CD14-positive monocyte (primary cell): ENCODE measurements around the gene LRP1B. TPM values are rescaled to one million over a fixed set of nuclear protein-coding genes. Genes with fewer than 3 reads are reported as not detected.

Source experiments
- DNase-seq, 3 donors: peaks; one replicate each; pipeline ENCODE4 v3.0.0-alpha.2; 2011 to 2022
- H2AFZ ChIP-seq: 2 replicates; pipeline ENCODE4 v1.6.0; 2012; ENCODE audit warnings: mild to moderate bottlenecking, low read depth, low read length, inconsistent platforms; ENCODE audit not compliant: insufficient read depth, poor library complexity, severe bottlenecking
- H3K27ac ChIP-seq, 2 donors: 1 replicate in 1 of 2; 2 replicates in 1 of 2; pipeline ENCODE4 v1.5.1; 2012 to 2013; ENCODE audit warnings: low read length in 2 of 2, control low read depth in 1 of 2, inconsistent platforms in 1 of 2, low read depth in 1 of 2, mild to moderate bottlenecking in 1 of 2
- H3K27me3 ChIP-seq, 2 donors: one replicate each; pipeline versions ENCODE4 v1.6.0 to v1.6.1; 2011 to 2013; ENCODE audit warnings: low read length in 2 of 2; ENCODE audit not compliant: control insufficient read depth in 2 of 2, insufficient read depth in 2 of 2
- H3K36me3 ChIP-seq, 2 donors: replicated peaks in 1 of 2; 1 replicate in 1 of 2; 2 replicates in 1 of 2; pipeline versions ENCODE4 v1.5.1 to v1.6.1; 2012 to 2013; ENCODE audit warnings: low read length in 2 of 2, control low read depth in 1 of 2, inconsistent platforms in 1 of 2, mild to moderate bottlenecking in 1 of 2; ENCODE audit not compliant: insufficient read depth in 2 of 2, control insufficient read depth in 1 of 2
- H3K4me1 ChIP-seq, 2 donors: 1 replicate in 1 of 2; 2 replicates in 1 of 2; pipeline versions ENCODE4 v1.5.1 to v1.6.1; 2012 to 2013; ENCODE audit warnings: low read length in 2 of 2, control low read depth in 1 of 2, inconsistent platforms in 1 of 2, mild to moderate bottlenecking in 1 of 2, moderate library complexity in 1 of 2; ENCODE audit not compliant: insufficient read depth in 2 of 2, control insufficient read depth in 1 of 2
- H3K4me2 ChIP-seq: replicated peaks from 2 replicates; pipeline ENCODE3; 2012; ENCODE audit warnings: low read length, moderate library complexity, mild to moderate bottlenecking; ENCODE audit not compliant: poor library complexity, severe bottlenecking; ENCODE audit errors: extremely low read depth
- H3K4me3 ChIP-seq, 3 experiments: fragments of 200-600 bp in 1 of 3; sonication (generic) in 1 of 3; replicated peaks in 1 of 3; 1 replicate in 2 of 3; 2 replicates in 1 of 3; pipeline ENCODE4 v1.5.1; 2011 to 2013; ENCODE audit warnings: low read length in 3 of 3, mild to moderate bottlenecking in 3 of 3, control low read depth in 2 of 3, low read depth in 2 of 3, inconsistent platforms in 1 of 3, moderate library complexity in 1 of 3
- H3K79me2 ChIP-seq: 2 replicates; pipeline ENCODE4 v1.6.0; 2012; ENCODE audit warnings: mild to moderate bottlenecking, control low read depth, inconsistent platforms, low read length, moderate library complexity; ENCODE audit not compliant: insufficient read depth
- H3K9ac ChIP-seq: 2 replicates; pipeline ENCODE4 v1.6.0; 2017; ENCODE audit warnings: low read length, mild to moderate bottlenecking; ENCODE audit not compliant: insufficient read depth, poor library complexity, severe bottlenecking
- H3K9me3 ChIP-seq, 2 donors: replicated peaks in 1 of 2; 1 replicate in 1 of 2; 2 replicates in 1 of 2; pipeline versions ENCODE4 v1.5.1 to v1.6.1; 2012 to 2013; ENCODE audit warnings: low read length in 2 of 2, control low read depth in 1 of 2; ENCODE audit not compliant: control insufficient read depth in 1 of 2, insufficient read depth in 1 of 2
- H4K20me1 ChIP-seq: 2 replicates; pipeline ENCODE4 v1.6.0; 2012; ENCODE audit warnings: mild to moderate bottlenecking, low read length, control low read depth, moderate library complexity; ENCODE audit not compliant: insufficient read depth
- H3K27ac Mint-ChIP-seq, 7 donors: one replicate each; pipeline ENCODE4 v1.8.0; 2020; ENCODE audit warnings: mild to moderate bottlenecking in 7 of 7, mixed read lengths in 7 of 7, moderate library complexity in 6 of 7, inconsistent platforms in 2 of 7
- H3K27me3 Mint-ChIP-seq, 3 donors: one replicate each; pipeline ENCODE4 v1.8.0; 2021 to 2022; ENCODE audit warnings: low read depth in 3 of 3, mild to moderate bottlenecking in 3 of 3, mixed read lengths in 3 of 3, moderate library complexity in 3 of 3, inconsistent platforms in 1 of 3
- H3K36me3 Mint-ChIP-seq, 2 donors: one replicate each; pipeline ENCODE4 v1.8.0; 2020; ENCODE audit warnings: mixed read lengths in 2 of 2, inconsistent platforms in 1 of 2, mild to moderate bottlenecking in 1 of 2
- H3K4me1 Mint-ChIP-seq: one replicate; pipeline ENCODE4 v1.8.0; 2020; ENCODE audit warnings: mild to moderate bottlenecking, mixed read lengths
- H3K4me3 Mint-ChIP-seq, 2 donors: one replicate each; pipeline ENCODE4 v1.8.0; 2020; ENCODE audit warnings: mild to moderate bottlenecking in 2 of 2, mixed read lengths in 2 of 2, moderate library complexity in 1 of 2
- H3K9me3 Mint-ChIP-seq, 7 donors: one replicate each; pipeline ENCODE4 v1.8.0; 2020 to 2022; ENCODE audit warnings: mixed read lengths in 7 of 7, mild to moderate bottlenecking in 6 of 7, moderate library complexity in 6 of 7, inconsistent platforms in 2 of 7
- CTCF ChIP-seq: fragments of 200-600 bp; IDR thresholded peaks from one replicate; pipeline ENCODE4 v1.8.0; 2022; ENCODE audit warnings: antibody characterized with exemption, mild to moderate bottlenecking
- WGBS: methylation state at CpG from one replicate; pipeline ENCODE4 v1.1.5; 2013; ENCODE audit warnings: missing lambda C conversion rate; ENCODE audit not compliant: insufficient coverage; 5-methylcytosine and 5-hydroxymethylcytosine counted together
- intact Hi-C, 2 donors: fragments of 100-400 bp; cut with micrococcal nuclease; formaldehyde crosslinking; loops; one replicate each; pipeline versions ENCODE4 v1.15.0 to v1.15.1; 2023
- polyA plus RNA-seq, 3 donors: library from polyadenylated mRNA; depleted of rRNA in 1 of 3; unstranded in 2 of 3; stranded (reverse) in 1 of 3; fragments of 300-500 nt in 2 of 3; fragments of >200 nt in 1 of 3; fragmentation: Illumina TruSeq in 2 of 3; gene quantifications; 1 replicate in 2 of 3; 2 replicates in 1 of 3; pipeline ENCODE4 v1.2.3, GENCODE V29; 2012 to 2021

The LRP1B gene
- polyA plus RNA-seq, 3 donors, result not detected

GRCh38 chr2:140338795-140339194 is 1792.0 kb downstream of the LRP1B start:
- no peaks in the 10 kb centered on the region for H3K27me3 Mint-ChIP-seq
- H3K27ac Mint-ChIP-seq, result no peak overlapping the region
- Histone ChIP-seq H2AFZ (no peak overlapping the region), H3K27me3 (no peaks in the 10 kb centered on the region), H3K4me3 (no peak overlapping the region), H3K36me3 (no peaks in the 10 kb centered on the region), H3K79me2 (no peaks in the 10 kb centered on the region), H3K4me1 (no peaks in the 10 kb centered on the region), H4K20me1 (no peaks in the 10 kb centered on the region), H3K27ac (no peak overlapping the region), H3K4me2 (no peak overlapping the region), H3K9me3 (no peaks in the 10 kb centered on the region), H3K9ac (no peak overlapping the region)
- no peaks in the 10 kb centered on the region for H3K9me3 Mint-ChIP-seq
- no peak overlapping the region for H3K4me3 Mint-ChIP-seq
- intact Hi-C loops, result no loop called here
- WGBS, result no CpG with 5 or more reads among the region's 1 CpG
- TF ChIP-seq CTCF, result no peak
- H3K4me1 Mint-ChIP-seq, result no peaks in the 10 kb centered on the region
- no peaks in the 10 kb centered on the region for H3K36me3 Mint-ChIP-seq
- DNase-seq, result no peak

- no CpG with 5 or more reads among the region's 4 CpGs for WGBS
- no peaks in the 10 kb centered on the region for H4K20me1 ChIP-seq
- intact Hi-C loops, result no loop called here
These were observed 1793.8 kb downstream of the LRP1B start for GRCh38 chr2:140337061-140337460.

More at GRCh38 chr2:140337061-140337460, 1793.8 kb downstream of the LRP1B start:
- TF ChIP-seq CTCF, result no peak
- no peak overlapping the region for H3K27ac Mint-ChIP-seq
- H3K4me3 Mint-ChIP-seq, result no peak overlapping the region
- H3K27me3 Mint-ChIP-seq, result no peaks in the 10 kb centered on the region
- no peaks in the 10 kb centered on the region for H3K9me3 Mint-ChIP-seq
- Histone ChIP-seq H3K9ac (no peak overlapping the region), H2AFZ (no peak overlapping the region), H3K9me3 (no peaks in the 10 kb centered on the region), H3K27ac (no peak overlapping the region), H3K4me2 (no peak overlapping the region), H3K4me3 (no peak overlapping the region), H3K79me2 (no peaks in the 10 kb centered on the region), H3K36me3 (no peaks in the 10 kb centered on the region), H3K4me1 (no peaks in the 10 kb centered on the region), H3K27me3 (no peaks in the 10 kb centered on the region)
- H3K4me1 Mint-ChIP-seq, result no peaks in the 10 kb centered on the region
- DNase-seq, result no peak
- H3K36me3 Mint-ChIP-seq, result no peaks in the 10 kb centered on the region
